Stomach (tissue), 9 donors: ENCODE data around the gene SLC38A6. TPM values are rescaled to one million over a fixed set of nuclear protein-coding genes. Genes with fewer than 3 reads are reported as not detected.

ENCODE experiments used
- DNase-seq, 2 donors: peaks; one replicate each; pipeline versions ENCODE4 v3.0.0 to v3.0.0-alpha.2; 2013 to 2019
- H3K27ac ChIP-seq, 5 donors: fragments of 200-600 bp in 4 of 5; sonication (generic) in 4 of 5; one replicate each; pipeline ENCODE4 v1.5.1; 2013 to 2019; ENCODE audit warnings: mild to moderate bottlenecking in 1 of 5, moderate library complexity in 1 of 5
- H3K27me3 ChIP-seq, 3 donors: fragments of 200-600 bp; sonication (generic); one replicate each; pipeline ENCODE4 v1.5.1; 2017 to 2019; ENCODE audit warnings: mixed run types in 1 of 3
- H3K36me3 ChIP-seq, 4 donors: fragments of 200-600 bp; sonication (generic); 1 replicate in 3 of 4; 2 replicates in 1 of 4; pipeline ENCODE4 v1.5.1; 2016 to 2019
- H3K4me1 ChIP-seq, 4 donors: fragments of 200-600 bp; sonication (generic); one replicate each; pipeline ENCODE4 v1.5.1; 2016 to 2019
- H3K4me3 ChIP-seq, 4 donors: fragments of 200-600 bp; sonication (generic) in 3 of 4; one replicate each; pipeline ENCODE4 v1.5.1; 2016 to 2019; ENCODE audit warnings: mild to moderate bottlenecking in 1 of 4
- H3K9me3 ChIP-seq, 4 donors: fragments of 200-600 bp; sonication (generic); one replicate each; pipeline ENCODE4 v1.5.1; 2016 to 2019
- EP300 ChIP-seq: sonication (generic); formaldehyde crosslinking; IDR thresholded peaks from one replicate; pipeline ENCODE4 v1.6.1; 2017; ENCODE audit warnings: antibody characterized with exemption
- POLR2A ChIP-seq, 4 donors: fragments of 450-650 bp; IDR thresholded peaks; one replicate each; pipeline ENCODE4 v1.6.1; 2016; ENCODE audit warnings: antibody characterized with exemption in 4 of 4, control low read depth in 2 of 4, mild to moderate bottlenecking in 1 of 4, moderate library complexity in 1 of 4
- POLR2AphosphoS5 ChIP-seq, 3 donors: sonication (generic); formaldehyde crosslinking; IDR thresholded peaks; one replicate each; pipeline ENCODE4 v1.6.1; 2016; ENCODE audit warnings: antibody characterized with exemption in 3 of 3
- whole genome bisulfite sequencing, 5 donors: extraction: QIAGEN DNeasy Blood & Tissue Kit in 3 of 5; methylation state at CpG; one replicate each; pipeline versions ENCODE4 v1.1.5 to v1.1.7; 2013 to 2018; 5-methylcytosine and 5-hydroxymethylcytosine counted together
- intact Hi-C: fragments of 100-400 bp; cut with DNase I; formaldehyde crosslinking; loops from one replicate; pipeline ENCODE4 v1.15.1; 2023; ENCODE audit warnings: low total_unique reads
- polyA plus RNA-seq, 3 donors: library from polyadenylated mRNA; stranded (reverse); fragments of 200-250 nt; gene quantifications; one replicate each; pipeline ENCODE4 v1.2.3, GENCODE V29; 2013
- total RNA-seq, 5 donors: library from RNA; depleted of rRNA; stranded (reverse); fragments of >200 nt; gene quantifications; one replicate each; pipeline versions ENCODE4 v1.1.0 to v1.2.3, GENCODE V29; 2014 to 2016
- TF ChIP-seq, protein P1 (sequence below), 7 experiments: fragments of 450-650 bp in 4 of 7; fragments of 200-600 bp in 3 of 7; sonication (generic) in 3 of 7; IDR thresholded peaks; one replicate each; pipeline ENCODE4 v1.5.1; 2016 to 2019; ENCODE audit warnings: antibody characterized with exemption in 7 of 7, control low read depth in 2 of 7, mild to moderate bottlenecking in 1 of 7
- donor health status: healthy with polysubstance abuse.
- donor health status: Bipolar disorder and iron deficiency.
- donor health status: healthy.

Gene SLC38A6
- total and polyA plus RNA-seq, 8 donors: 2.9 to 45.9 (median 7.6) TPM; not detected in 1

DNA sequence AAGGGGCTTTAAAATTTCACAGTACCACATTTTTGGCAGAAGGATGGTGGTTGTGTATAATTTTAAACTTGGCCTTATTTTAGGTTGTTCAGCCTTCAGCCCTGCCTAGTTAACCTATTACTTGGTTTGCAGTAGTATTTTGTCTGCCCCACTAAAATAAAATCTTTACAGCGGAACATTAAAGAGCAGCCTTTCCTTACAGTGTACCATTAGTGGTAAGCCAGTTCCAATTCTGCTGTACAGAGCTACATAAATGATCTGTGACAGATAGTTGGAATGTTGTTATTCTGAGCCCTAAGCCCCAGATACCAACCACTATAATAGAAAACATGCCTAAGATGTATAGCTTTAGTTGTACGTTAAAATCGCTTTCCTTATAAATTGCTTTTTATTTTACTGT is 56.2 kb downstream of the SLC38A6 start:
- Histone ChIP-seq H3K27ac (no peak overlapping the region), H3K27me3 (no peaks in the 10 kb centered on the region), H3K4me1 (no peaks in the 10 kb centered on the region), H3K36me3 (no peaks in the 10 kb centered on the region), H3K9me3 (no peaks in the 10 kb centered on the region), H3K4me3 (no peak overlapping the region)
- intact Hi-C loops: no loop called here
- DNase-seq: no peak
- 81 to 94% (median 94%) methylated on average over 3 of the region's 3 CpGs for WGBS, 5 donors
- no peak for TF ChIP-seq EP300
- TF ChIP-seq POLR2AphosphoS5 (IDR thresholded peaks at IDR 0.05): no peak
- TF ChIP-seq, protein P1, sequence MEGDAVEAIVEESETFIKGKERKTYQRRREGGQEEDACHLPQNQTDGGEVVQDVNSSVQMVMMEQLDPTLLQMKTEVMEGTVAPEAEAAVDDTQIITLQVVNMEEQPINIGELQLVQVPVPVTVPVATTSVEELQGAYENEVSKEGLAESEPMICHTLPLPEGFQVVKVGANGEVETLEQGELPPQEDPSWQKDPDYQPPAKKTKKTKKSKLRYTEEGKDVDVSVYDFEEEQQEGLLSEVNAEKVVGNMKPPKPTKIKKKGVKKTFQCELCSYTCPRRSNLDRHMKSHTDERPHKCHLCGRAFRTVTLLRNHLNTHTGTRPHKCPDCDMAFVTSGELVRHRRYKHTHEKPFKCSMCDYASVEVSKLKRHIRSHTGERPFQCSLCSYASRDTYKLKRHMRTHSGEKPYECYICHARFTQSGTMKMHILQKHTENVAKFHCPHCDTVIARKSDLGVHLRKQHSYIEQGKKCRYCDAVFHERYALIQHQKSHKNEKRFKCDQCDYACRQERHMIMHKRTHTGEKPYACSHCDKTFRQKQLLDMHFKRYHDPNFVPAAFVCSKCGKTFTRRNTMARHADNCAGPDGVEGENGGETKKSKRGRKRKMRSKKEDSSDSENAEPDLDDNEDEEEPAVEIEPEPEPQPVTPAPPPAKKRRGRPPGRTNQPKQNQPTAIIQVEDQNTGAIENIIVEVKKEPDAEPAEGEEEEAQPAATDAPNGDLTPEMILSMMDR (IDR thresholded peaks at IDR 0.05): no peak
- no peak for TF ChIP-seq POLR2A (IDR thresholded peaks at IDR 0.05)

DNA sequence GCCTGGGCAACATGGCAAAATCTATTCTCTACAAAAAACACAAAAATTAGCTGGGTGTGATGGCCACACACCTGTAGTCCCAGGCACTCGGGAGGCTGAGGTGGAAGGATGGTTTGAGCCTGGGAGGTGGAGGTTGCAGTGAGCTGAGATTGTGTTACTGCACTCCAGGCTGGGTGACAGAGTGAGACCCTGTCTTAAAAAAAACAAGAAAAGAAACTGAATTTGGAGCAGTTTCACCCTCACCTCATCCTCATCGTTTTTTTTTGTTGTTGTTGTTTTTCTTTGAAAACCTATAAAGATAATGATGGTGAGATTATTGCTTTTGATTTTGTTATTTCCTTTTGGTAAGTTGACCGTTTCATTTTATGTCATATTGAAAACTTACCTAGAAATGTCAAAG is 60.7 kb downstream of the SLC38A6 start:
- Histone ChIP-seq H3K27ac (no peak overlapping the region), H3K36me3 (no peaks in the 10 kb centered on the region), H3K4me3 (no peak overlapping the region), H3K9me3 (no peaks in the 10 kb centered on the region), H3K27me3 (no peaks in the 10 kb centered on the region), H3K4me1 (no peaks in the 10 kb centered on the region)
- intact Hi-C loops: no loop called here
- no peak for DNase-seq
- no peak for TF ChIP-seq EP300
- TF ChIP-seq, protein P1 (IDR thresholded peaks at IDR 0.05): no peak
- no peak for TF ChIP-seq POLR2AphosphoS5 (IDR thresholded peaks at IDR 0.05)
- no peak for TF ChIP-seq POLR2A (IDR thresholded peaks at IDR 0.05)
- WGBS, 5 donors: 71 to 81% (median 80%) methylated on average over 3 of the region's 3 CpGs

DNA sequence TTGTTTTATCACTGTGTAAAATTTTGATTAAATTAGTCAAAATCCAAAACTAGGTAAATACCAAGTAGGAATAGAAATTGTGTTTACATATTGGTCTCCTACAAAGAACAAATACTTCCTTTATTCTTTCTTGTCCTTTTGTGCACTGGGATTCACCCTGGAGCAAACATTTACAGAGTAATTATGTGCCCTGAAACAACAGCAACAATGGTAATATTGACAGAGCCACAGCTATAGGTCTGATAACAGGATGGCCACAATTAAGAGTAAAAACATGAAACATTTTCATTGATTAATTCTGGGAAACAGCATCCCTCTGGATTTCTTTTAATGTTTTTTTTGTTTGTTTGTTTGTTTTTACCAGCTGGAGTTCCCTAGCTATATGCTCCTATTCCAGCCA is 61.2 kb downstream of the SLC38A6 start:
- TF ChIP-seq, protein P1 (IDR thresholded peaks at IDR 0.05): no peak
- TF ChIP-seq POLR2AphosphoS5 (IDR thresholded peaks at IDR 0.05) (no peak), POLR2A (IDR thresholded peaks at IDR 0.05) (no peak), EP300 (no peak)
- Histone ChIP-seq H3K9me3 (no peaks in the 10 kb centered on the region), H3K4me1 (no peaks in the 10 kb centered on the region), H3K36me3 (no peaks in the 10 kb centered on the region), H3K4me3 (no peak overlapping the region), H3K27ac (no peak overlapping the region), H3K27me3 (no peaks in the 10 kb centered on the region)
- no peak for DNase-seq
- intact Hi-C loops: no loop called here

DNA sequence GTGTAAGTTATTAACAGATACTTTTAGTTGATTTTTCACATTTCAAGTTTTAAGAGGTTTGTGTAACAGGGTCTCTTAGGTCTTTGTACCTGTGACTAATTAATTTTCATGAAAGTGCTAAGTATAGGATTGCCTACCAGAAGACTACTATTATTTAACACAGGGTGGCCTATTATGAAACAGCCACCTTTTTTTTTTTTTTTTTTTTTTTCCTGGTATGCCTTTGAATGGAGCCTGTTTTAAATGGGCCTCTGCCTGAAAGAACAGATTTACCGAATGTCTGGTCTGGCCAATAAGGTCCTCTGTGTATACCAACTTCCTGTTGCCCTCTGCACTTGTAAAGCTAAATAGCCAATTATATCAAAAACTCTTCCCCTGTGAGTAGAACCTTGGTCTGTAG is 62.5 kb downstream of the SLC38A6 start:
- Histone ChIP-seq H3K9me3 (no peaks in the 10 kb centered on the region), H3K36me3 (no peaks in the 10 kb centered on the region), H3K4me1 (no peaks in the 10 kb centered on the region), H3K4me3 (no peak overlapping the region), H3K27ac (no peak overlapping the region), H3K27me3 (no peaks in the 10 kb centered on the region)
- no peak for TF ChIP-seq EP300
- no peak for TF ChIP-seq POLR2AphosphoS5 (IDR thresholded peaks at IDR 0.05)
- TF ChIP-seq, protein P1 (IDR thresholded peaks at IDR 0.05): no peak
- intact Hi-C loops: no loop called here
- no peak for DNase-seq
- WGBS, 5 donors: 86 to 93% (median 90%) methylated on average over 1 of the region's 1 CpG

DNA sequence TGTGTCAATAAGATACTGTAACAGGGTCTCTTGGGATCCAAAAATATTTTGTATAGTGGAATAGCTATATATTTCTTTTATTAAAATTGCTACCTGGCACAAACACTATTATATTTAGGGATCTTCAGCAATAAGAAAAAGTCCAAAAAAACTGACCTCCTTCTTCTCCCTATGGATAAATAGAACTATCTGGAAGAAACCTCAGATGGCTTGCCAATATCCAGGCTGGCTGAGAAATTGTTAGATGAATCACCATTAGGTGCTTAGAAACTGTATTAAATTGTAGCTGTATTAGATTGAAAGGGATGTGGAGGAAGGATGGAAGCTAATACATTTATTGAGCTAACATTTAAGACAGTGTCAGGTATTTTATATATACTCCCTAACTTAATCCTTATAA is 66.0 kb downstream of the SLC38A6 start:
- no peak for TF ChIP-seq POLR2AphosphoS5 (IDR thresholded peaks at IDR 0.05)
- TF ChIP-seq, protein P1 (IDR thresholded peaks at IDR 0.05): no peak
- no peak for TF ChIP-seq EP300
- no peak for TF ChIP-seq POLR2A (IDR thresholded peaks at IDR 0.05)
- Histone ChIP-seq H3K4me1 (no peaks in the 10 kb centered on the region), H3K27me3 (no peaks in the 10 kb centered on the region), H3K27ac (no peak overlapping the region), H3K36me3 (no peaks in the 10 kb centered on the region), H3K9me3 (no peaks in the 10 kb centered on the region), H3K4me3 (no peak overlapping the region)
- intact Hi-C loops: no loop called here
- DNase-seq: no peak
